NCI-H2107 treated with DMSO at 0.1 percent for 48 hours (cell line): Measurements from ENCODE around the gene ACTN4.

Experiments used
- DNase-seq: peaks from one replicate; lab custom pipeline; 2025; ENCODE audit not compliant: unreplicated experiment; lab: John Stamatoyannopoulos, UW

The ACTN4 gene

DNA sequence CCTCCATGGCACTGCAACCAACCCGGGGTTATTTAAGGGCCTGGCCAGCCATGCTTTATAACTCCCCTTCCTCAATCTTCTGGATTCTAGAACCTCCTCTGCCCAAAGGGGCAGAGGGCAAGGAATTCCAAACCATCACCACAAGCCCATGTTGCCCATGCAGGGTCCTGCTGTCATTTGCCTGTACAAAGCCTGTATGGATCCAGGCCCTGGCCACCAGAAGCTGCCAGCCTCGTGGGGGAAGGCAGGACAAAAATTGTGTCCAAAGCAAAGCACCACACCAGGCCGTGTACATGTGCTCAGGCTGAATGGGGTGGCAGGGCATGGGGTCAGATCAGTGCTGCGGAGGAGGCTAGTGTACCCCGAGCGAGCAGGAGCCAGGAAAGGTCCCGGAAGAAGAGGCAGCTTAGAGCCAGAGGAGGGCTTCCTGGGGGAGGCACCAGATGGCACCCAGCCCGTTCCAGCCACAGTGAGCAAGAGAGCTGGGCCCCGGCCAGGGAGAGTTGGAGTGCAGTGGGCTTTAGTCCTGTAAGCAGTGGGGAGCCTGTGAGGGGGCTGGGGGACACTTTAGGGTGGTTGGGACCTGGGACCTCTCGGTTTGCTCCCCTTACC lies 61.1 kb downstream of the ACTN4 start:
- no peak for DNase-seq

- DNase-seq = no peak
Observed at GRCh38 chr19:38709119-38709518, 61.7 kb downstream of the ACTN4 start.

GRCh38 chr19:38709671-38710415 lies 62.4 kb downstream of the ACTN4 start:
- DNase-seq = no peak

DNA sequence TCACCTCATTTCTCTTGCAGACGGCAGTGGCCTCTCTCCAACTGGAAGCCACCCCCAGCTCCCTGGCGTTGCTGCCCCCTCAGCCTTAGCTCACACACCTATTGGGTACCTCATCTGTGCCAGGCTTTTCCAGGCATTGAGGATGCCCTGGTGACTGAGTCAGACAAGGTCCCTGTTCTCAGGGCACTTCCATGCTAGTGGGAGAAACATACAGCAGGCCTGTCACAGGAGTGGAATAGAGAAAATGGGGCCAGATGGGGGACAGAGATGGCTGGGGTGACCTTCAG lies 62.9 kb downstream of the ACTN4 start:
- DNase-seq = no peak

GRCh38 chr19:38710928-38711725 lies 63.7 kb downstream of the ACTN4 start:
- no peak for DNase-seq

DNA sequence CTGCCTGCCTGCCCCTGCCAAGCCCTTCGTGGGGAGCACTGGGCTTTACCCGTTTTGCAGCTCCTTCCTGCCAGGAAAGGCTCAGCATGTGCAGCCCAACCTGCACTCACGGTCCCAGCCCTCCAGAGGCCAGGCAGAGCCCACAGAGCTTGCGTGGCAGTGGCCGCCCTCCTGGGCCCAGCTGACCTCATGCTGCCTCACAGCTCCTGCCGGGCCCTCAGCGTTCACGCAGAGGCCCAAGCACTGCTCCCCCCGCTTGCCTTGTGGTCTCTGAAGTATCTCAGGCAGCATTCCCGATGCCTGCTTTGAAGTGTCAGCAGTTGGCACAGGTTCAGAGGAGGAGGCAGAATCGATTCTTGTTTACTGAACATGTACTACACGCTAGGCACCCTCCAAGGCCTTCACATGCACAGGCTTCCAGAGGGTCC lies 64.3 kb downstream of the ACTN4 start:
- DNase-seq = peak; percentile 8

- DNase-seq = no peak
Observed at GRCh38 chr19:38712161-38712748, 64.8 kb downstream of the ACTN4 start.

- DNase-seq = no peak
Observed at GRCh38 chr19:38713227-38713649, 65.8 kb downstream of the ACTN4 start.

DNA sequence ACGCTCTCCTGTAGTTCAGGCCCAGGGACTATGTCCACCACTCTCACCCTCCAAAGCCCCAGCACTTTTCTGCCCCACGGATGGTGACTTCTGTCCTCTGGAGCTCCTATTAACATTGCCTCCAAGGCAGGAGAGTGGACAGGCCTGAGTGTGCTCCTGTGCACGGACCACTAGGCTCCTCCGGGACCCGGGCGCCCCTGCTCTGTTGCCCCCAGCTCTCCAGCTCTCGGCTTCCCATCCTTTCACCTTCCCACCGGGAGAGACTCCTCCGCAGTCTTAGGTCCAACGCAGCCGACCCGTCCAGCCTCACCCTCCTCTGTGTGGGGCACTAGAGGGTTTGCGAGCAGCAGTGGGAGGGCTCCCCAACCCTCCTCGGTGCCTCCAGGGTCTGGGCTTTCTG lies 66.4 kb downstream of the ACTN4 start:
- no peak for DNase-seq

- no peak for DNase-seq
Observed at GRCh38 chr19:38714354-38714778, 66.9 kb downstream of the ACTN4 start.

GRCh38 chr19:38715555-38715954 lies 68.1 kb downstream of the ACTN4 start:
- DNase-seq = no peak

GRCh38 chr19:38717051-38717450 lies 69.6 kb downstream of the ACTN4 start:
- no peak for DNase-seq

DNA sequence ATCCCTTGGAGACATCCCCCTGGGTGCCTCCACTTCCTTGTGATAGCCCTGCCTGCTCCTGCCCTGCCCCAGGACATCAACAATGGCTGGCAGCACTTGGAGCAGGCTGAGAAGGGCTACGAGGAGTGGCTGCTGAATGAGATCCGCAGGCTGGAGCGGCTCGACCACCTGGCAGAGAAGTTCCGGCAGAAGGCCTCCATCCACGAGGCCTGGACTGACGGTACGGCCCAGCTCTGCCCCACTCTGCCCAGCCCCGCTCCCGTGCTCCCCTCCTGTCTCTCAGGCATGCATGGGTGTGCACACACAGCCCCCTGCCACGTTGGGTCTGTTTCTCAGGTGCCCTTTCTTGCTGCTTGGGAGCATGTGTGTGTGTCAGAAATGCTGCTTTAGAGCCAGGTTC lies 70.4 kb downstream of the ACTN4 start:
- no peak for DNase-seq

- no peak for DNase-seq
Observed at GRCh38 chr19:38718747-38719543, 71.5 kb downstream of the ACTN4 start.

GRCh38 chr19:38719761-38720558 lies 72.5 kb downstream of the ACTN4 start:
- DNase-seq = no peak

DNA sequence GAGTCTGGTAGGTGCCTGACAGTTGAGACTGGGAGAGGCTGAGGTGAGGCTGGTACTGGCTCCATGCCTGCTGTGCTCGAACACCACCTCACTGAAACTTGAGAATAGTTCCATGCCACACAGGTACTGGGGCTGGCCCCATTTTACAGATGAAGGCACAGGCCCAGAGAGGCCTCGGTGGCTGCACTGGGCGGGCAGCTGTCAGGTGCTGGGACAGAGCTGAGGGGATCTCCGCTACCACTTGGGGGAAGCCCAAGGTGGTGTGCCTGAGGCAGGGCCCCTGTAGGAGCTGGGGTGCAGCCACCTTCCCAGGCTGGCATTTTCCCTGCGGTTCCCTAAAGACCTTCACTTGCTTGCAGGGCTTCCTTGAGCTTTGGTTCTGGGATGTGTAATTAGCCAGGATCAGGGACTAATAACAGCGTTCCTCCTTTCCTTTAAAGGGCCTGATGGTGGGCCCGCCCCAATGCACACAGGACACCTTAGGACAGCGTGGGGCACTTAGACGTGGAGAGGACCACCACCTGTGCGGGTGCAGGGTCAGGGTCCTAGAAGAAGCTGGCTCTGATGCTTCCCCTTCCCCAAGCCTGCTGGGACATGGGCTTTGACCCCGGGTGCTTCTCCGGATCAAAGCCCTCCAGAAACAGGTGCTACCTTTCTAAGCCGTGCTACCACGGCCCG lies 73.2 kb downstream of the ACTN4 start:
- DNase-seq = no peak

GRCh38 chr19:38721496-38721895 lies 74.0 kb downstream of the ACTN4 start:
- no peak for DNase-seq

GRCh38 chr19:38721979-38722773 lies 74.7 kb downstream of the ACTN4 start:
- DNase-seq = no peak
